Left lung (tissue), 10 donors: ENCODE measurements around the gene SUPT6H. TPM values are rescaled to one million over a fixed set of nuclear protein-coding genes. Genes with fewer than 3 reads are reported as not detected.

ENCODE experiments used
- ATAC-seq: fragments of 200-7000 bp; cut with Tn5 transposase; one replicate; pipeline ENCODE4 v1.9.1; 2020; ENCODE audit warnings: moderate library complexity
- DNase-seq, 4 donors: peaks; one replicate each; pipeline ENCODE4 v3.0.0-alpha.2; 2013 to 2020
- H3K27ac ChIP-seq, 2 donors: fragments of 200-600 bp; sonication (generic) in 1 of 2; one replicate each; pipeline versions ENCODE4 v1.5.0 to v1.8.0; 2020 to 2021
- H3K27me3 ChIP-seq, 2 donors: fragments of 200-600 bp; sonication (generic) in 1 of 2; one replicate each; pipeline versions ENCODE4 v1.5.0 to v1.8.0; 2020 to 2021
- H3K36me3 ChIP-seq, 2 donors: fragments of 200-600 bp; sonication (generic) in 1 of 2; one replicate each; pipeline versions ENCODE4 v1.5.0 to v1.8.0; 2020 to 2021
- H3K4me1 ChIP-seq, 2 donors: fragments of 200-600 bp; one replicate each; pipeline ENCODE4 v1.8.0; 2021
- H3K4me3 ChIP-seq, 2 donors: fragments of 200-600 bp; sonication (generic) in 1 of 2; one replicate each; pipeline versions ENCODE4 v1.5.0 to v1.8.0; 2020 to 2021; ENCODE audit warnings: mild to moderate bottlenecking in 1 of 2
- H3K9me3 ChIP-seq, 2 donors: fragments of 200-600 bp; sonication (generic) in 1 of 2; one replicate each; pipeline versions ENCODE4 v1.5.0 to v1.8.0; 2020 to 2021
- CTCF ChIP-seq, 2 donors: fragments of 200-600 bp; sonication (generic) in 1 of 2; IDR thresholded peaks; one replicate each; pipeline versions ENCODE4 v1.5.0 to v1.8.0; 2021; ENCODE audit warnings: antibody characterized with exemption in 2 of 2
- intact Hi-C, 2 donors: fragments of 100-400 bp; cut with DNase I; formaldehyde crosslinking; loops; one replicate each; pipeline versions ENCODE4 v1.11.2 to v1.14.2; 2022
- polyA plus RNA-seq, 6 donors: library from polyadenylated mRNA; unstranded; fragments of 120-200 nt; gene quantifications; one replicate each; pipeline ENCODE4 v1.2.1, GENCODE V29; 2013; ENCODE audit not compliant: insufficient read length in 6 of 6
- total RNA-seq, 2 donors: library from RNA; stranded (reverse); fragmentation: NEBNext Ultra II Directional; extraction: Animal tissue kit (Norgen Biotek cat#: 25700); gene quantifications; one replicate each; pipeline ENCODE4 v1.2.1, GENCODE V29; 2021
- donor health status: DM: no; HTN: yes; CAD: no.
- donor health status: DM: no; HTN: no; CAD: no.

The SUPT6H gene
- total and polyA plus RNA-seq, 8 donors = 55.1 to 76.1 (median 72.9) TPM

- Histone ChIP-seq H3K36me3 (peaks cover 0 to 63% of the 10 kb centered on the region in 2 donors), H3K4me3 (no peak overlapping the region), H3K4me1 (no peaks in the 10 kb centered on the region), H3K27ac (no peak overlapping the region), H3K9me3 (no peaks in the 10 kb centered on the region), H3K27me3 (no peaks in the 10 kb centered on the region)
- DNase-seq = no peak
- no peak for TF ChIP-seq CTCF (IDR thresholded peaks at IDR 0.05)
- intact Hi-C loops = no loop called here
- no peak for ATAC-seq
Observed at GRCh38 chr17:28704219-28704858, 42.3 kb downstream of the SUPT6H start.

GRCh38 chr17:28705074-28705659 lies 43.2 kb downstream of the SUPT6H start:
- DNase-seq (no peak), ATAC-seq (no peak)
- Histone ChIP-seq H3K27me3 (no peaks in the 10 kb centered on the region), H3K4me3 (no peak overlapping the region), H3K36me3 (peaks cover 0 to 55% of the 10 kb centered on the region in 2 donors), H3K27ac (no peak overlapping the region), H3K9me3 (no peaks in the 10 kb centered on the region), H3K4me1 (no peaks in the 10 kb centered on the region)
- intact Hi-C loops = no loop called here
- no peak for TF ChIP-seq CTCF (IDR thresholded peaks at IDR 0.05)

GRCh38 chr17:28705728-28706334 lies 43.8 kb downstream of the SUPT6H start:
- TF ChIP-seq CTCF (IDR thresholded peaks at IDR 0.05) = no peak
- no peaks in the 10 kb centered on the region for H3K27me3 ChIP-seq
- intact Hi-C loops = no loop called here
- H3K4me1 ChIP-seq = peaks cover 0 to 6% of the 10 kb centered on the region in 2 donors
- H3K27ac ChIP-seq = no peak overlapping the region
- DNase-seq = no peak
- ATAC-seq = no peak
- H3K9me3 ChIP-seq = no peaks in the 10 kb centered on the region
- peaks cover 0 to 48% of the 10 kb centered on the region in 2 donors for H3K36me3 ChIP-seq
- H3K4me3 ChIP-seq = no peak overlapping the region

- Histone ChIP-seq H3K27me3 (no peaks in the 10 kb centered on the region), H3K36me3 (peaks cover 0 to 40% of the 10 kb centered on the region in 2 donors), H3K27ac (no peak overlapping the region), H3K4me3 (no peak overlapping the region), H3K9me3 (no peaks in the 10 kb centered on the region), H3K4me1 (peaks cover 2 to 11% of the 10 kb centered on the region in 2 donors)
- ATAC-seq (no peak), DNase-seq (no peak)
- no peak for TF ChIP-seq CTCF (IDR thresholded peaks at IDR 0.05)
- intact Hi-C loops = no loop called here
Observed at GRCh38 chr17:28706471-28707338, 44.7 kb downstream of the SUPT6H start.
